ENCODE data around the gene TEN1. TPM values are rescaled to one million over a fixed set of nuclear protein-coding genes. Genes with fewer than 3 reads are reported as not detected.
A peak's percentile ranks its signal among the peaks of the same experiment; 100 is the strongest.

The TEN1 gene
- total RNA-seq, 1 experiment from 2014 or later = 58.3 TPM

DNA sequence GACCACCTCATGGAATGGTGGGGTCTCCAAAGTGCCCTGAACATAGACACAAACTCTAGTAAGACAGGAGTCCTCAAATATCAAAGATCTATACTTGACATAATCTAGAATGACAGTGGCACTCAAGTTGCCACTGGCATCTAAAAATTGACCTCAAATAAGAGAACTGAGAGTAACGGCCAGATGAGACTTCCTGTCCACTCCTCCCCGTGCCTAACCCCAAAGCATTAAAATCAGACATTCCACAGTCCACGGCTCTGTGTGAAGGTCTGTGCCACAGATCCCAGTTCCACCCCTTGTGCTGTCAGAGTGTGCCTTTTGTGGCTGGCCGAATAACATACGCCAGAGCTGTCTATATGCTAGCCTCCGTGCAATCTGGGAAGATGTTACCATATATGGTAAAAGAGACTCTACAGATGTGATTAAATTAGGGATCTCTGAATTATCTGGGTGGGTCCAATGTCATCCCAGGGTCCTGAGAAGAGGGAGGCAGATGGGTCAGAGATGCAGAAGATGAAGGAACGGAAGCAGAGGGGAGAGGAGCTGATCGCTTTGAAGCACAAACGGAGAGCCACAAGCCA is 69.1 kb downstream of the TEN1 start:
- H2AFZ ChIP-seq (ENCODE audit: low read length) = no peak overlapping the region
- no peak for TF ChIP-seq EZH2 (IDR thresholded peaks at IDR 0.05; ENCODE audit: low read length, unreplicated experiment)
- TF ChIP-seq, protein P1, sequence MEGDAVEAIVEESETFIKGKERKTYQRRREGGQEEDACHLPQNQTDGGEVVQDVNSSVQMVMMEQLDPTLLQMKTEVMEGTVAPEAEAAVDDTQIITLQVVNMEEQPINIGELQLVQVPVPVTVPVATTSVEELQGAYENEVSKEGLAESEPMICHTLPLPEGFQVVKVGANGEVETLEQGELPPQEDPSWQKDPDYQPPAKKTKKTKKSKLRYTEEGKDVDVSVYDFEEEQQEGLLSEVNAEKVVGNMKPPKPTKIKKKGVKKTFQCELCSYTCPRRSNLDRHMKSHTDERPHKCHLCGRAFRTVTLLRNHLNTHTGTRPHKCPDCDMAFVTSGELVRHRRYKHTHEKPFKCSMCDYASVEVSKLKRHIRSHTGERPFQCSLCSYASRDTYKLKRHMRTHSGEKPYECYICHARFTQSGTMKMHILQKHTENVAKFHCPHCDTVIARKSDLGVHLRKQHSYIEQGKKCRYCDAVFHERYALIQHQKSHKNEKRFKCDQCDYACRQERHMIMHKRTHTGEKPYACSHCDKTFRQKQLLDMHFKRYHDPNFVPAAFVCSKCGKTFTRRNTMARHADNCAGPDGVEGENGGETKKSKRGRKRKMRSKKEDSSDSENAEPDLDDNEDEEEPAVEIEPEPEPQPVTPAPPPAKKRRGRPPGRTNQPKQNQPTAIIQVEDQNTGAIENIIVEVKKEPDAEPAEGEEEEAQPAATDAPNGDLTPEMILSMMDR (conservative IDR thresholded peaks at IDR 0.05; ENCODE audit: low read depth, low read length) = no peak
- TF ChIP-seq EZH2phosphoT487 (IDR thresholded peaks at IDR 0.05; ENCODE audit: borderline replicate concordance, low read length) = no peak
- H4K20me1 ChIP-seq (ENCODE audit: low read length) = no peaks in the 10 kb centered on the region
- no peak overlapping the region for H3K4me2 ChIP-seq (ENCODE audit: low read length)
- DNase-seq (no peak), ATAC-seq (no peak)
- ChIA-PET CTCF (interaction anchor here (0.6 kb wide), 1 partner anchor 1187 kb away, joined by 5 read pairs; no protein-coding TSS in a partner anchor), POLR2A (ENCODE audit: unreplicated experiment) (no interaction called here)
- H3K79me2 ChIP-seq (ENCODE audit: low read length) = peaks cover 12% of the 10 kb centered on the region; the same call in 1 of the 2 replicates
- H3K9me3 ChIP-seq (ENCODE audit: low read length) = no peaks in the 10 kb centered on the region
- no peaks in the 10 kb centered on the region for H3F3A ChIP-seq (ENCODE audit: low read length, unreplicated experiment)
- intact Hi-C loops (cut with micrococcal nuclease) = no loop called here
- no peak overlapping the region for H3K9ac ChIP-seq (ENCODE audit: low read length)
- H3K4me1 ChIP-seq (ENCODE audit: insufficient read depth, low read length) = peaks cover 19% of the 10 kb centered on the region
- no TSS peak for BruUV-seq (replicated peaks)
- no peak overlapping the region for H3K4me3 ChIP-seq (ENCODE audit: low read length)
- no peaks in the 10 kb centered on the region for H3K27me3 ChIP-seq (ENCODE audit: low read length)
- H3K9me2 ChIP-seq (replicated peaks; ENCODE audit: low read length) = no peaks in the 10 kb centered on the region
- H3K27ac ChIP-seq (ENCODE audit: low read length) = no peak overlapping the region
- H3K36me3 ChIP-seq (ENCODE audit: low read depth, low read length) = peaks cover 77% of the 10 kb centered on the region

DNA sequence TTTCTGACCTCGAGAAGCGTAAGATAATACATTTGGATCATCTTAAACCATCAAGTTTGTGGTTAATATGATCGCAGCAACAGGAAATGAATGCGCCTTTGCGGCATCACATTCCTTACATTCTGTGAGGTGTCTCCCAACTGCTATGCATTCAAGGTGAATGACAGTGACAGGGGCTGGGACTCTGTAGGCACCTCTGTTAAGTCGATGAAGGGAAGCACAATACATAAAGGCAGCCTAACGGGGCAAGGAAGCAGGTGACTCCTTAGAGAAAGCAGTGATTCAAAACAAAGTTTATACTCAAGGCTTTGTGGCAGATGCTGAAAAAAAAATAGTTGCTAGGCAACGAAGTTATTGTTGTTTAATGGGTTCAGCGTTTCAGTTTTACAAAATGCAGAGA is 69.7 kb downstream of the TEN1 start:
- peaks cover 77% of the 10 kb centered on the region for H3K36me3 ChIP-seq (ENCODE audit: low read depth, low read length)

DNA sequence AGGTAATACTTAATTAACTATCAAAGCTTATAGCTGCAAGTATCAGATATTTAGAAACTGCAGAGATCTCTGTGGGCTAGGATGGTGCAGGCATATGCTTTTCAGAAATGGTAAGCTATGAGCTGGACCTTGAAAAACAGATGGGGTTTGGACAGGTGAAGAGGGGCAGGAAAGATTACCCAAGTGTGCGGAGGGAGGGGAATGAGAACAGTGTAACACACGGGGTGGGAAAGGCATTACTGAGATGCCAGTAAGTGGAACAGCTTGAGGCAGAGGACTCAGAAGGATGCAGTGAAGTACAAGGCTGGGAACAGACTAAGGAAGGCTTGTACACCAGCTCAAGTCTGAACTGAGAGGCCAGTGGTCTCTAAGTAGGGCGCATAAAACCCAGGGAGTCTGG is 70.2 kb downstream of the TEN1 start:
- no peak overlapping the region for H3K4me2 ChIP-seq (ENCODE audit: low read length)
- no peak overlapping the region for H3K9ac ChIP-seq (ENCODE audit: low read length)
- CTCF ChIA-PET = no interaction called here
- TF ChIP-seq EZH2phosphoT487 (IDR thresholded peaks at IDR 0.05; ENCODE audit: borderline replicate concordance, low read length) = no peak
- ATAC-seq (no peak), DNase-seq (no peak)
- H3K36me3 ChIP-seq (ENCODE audit: low read depth, low read length) = peaks cover 76% of the 10 kb centered on the region
- no peaks in the 10 kb centered on the region for H3K27me3 ChIP-seq (ENCODE audit: low read length)
- no peaks in the 10 kb centered on the region for H4K20me1 ChIP-seq (ENCODE audit: low read length)
- no TSS peak for BruUV-seq (replicated peaks)
- H3F3A ChIP-seq (ENCODE audit: low read length, unreplicated experiment) = peaks cover 4% of the 10 kb centered on the region
- POLR2A ChIA-PET (ENCODE audit: unreplicated experiment) = interaction anchor here (0.6 kb wide), 1 partner anchor 46 kb away, joined by 4 read pairs; no protein-coding TSS in a partner anchor
- H3K4me3 ChIP-seq (ENCODE audit: low read length) = no peak overlapping the region
- no peak overlapping the region for H3K27ac ChIP-seq (ENCODE audit: low read length)
- H3K9me2 ChIP-seq (replicated peaks; ENCODE audit: low read length) = no peaks in the 10 kb centered on the region
- intact Hi-C loops (cut with micrococcal nuclease) = no loop called here
- H2AFZ ChIP-seq (ENCODE audit: low read length) = no peak overlapping the region
- peaks cover 21% of the 10 kb centered on the region for H3K79me2 ChIP-seq (ENCODE audit: low read length)
- no peaks in the 10 kb centered on the region for H3K9me3 ChIP-seq (ENCODE audit: low read length)
- peaks cover 29% of the 10 kb centered on the region for H3K4me1 ChIP-seq (ENCODE audit: insufficient read depth, low read length)

More for the DNA sequence above, 69.7 kb downstream of the TEN1 start:
- no peaks in the 10 kb centered on the region for H3K9me3 ChIP-seq (ENCODE audit: low read length)
- H2AFZ ChIP-seq (ENCODE audit: low read length) = no peak overlapping the region
- no peak overlapping the region for H3K27ac ChIP-seq (ENCODE audit: low read length)
- ChIA-PET CTCF (no interaction called here), POLR2A (ENCODE audit: unreplicated experiment) (no interaction called here)
- no peaks in the 10 kb centered on the region for H3K27me3 ChIP-seq (ENCODE audit: low read length)
- TF ChIP-seq EZH2phosphoT487 (IDR thresholded peaks at IDR 0.05; ENCODE audit: borderline replicate concordance, low read length) (no peak), EZH2 (IDR thresholded peaks at IDR 0.05; ENCODE audit: low read length, unreplicated experiment) (no peak)
- TF ChIP-seq, protein P1 (conservative IDR thresholded peaks at IDR 0.05; ENCODE audit: low read depth, low read length) = no peak
- no peaks in the 10 kb centered on the region for H4K20me1 ChIP-seq (ENCODE audit: low read length)
- no peaks in the 10 kb centered on the region for H3K9me2 ChIP-seq (replicated peaks; ENCODE audit: low read length)
- no TSS peak for BruUV-seq (replicated peaks)
- peaks cover under 1% of the 10 kb centered on the region for H3F3A ChIP-seq (ENCODE audit: low read length, unreplicated experiment)
- no peak overlapping the region for H3K9ac ChIP-seq (ENCODE audit: low read length)
- H3K79me2 ChIP-seq (ENCODE audit: low read length) = peaks cover 18% of the 10 kb centered on the region
- no peak overlapping the region for H3K4me2 ChIP-seq (ENCODE audit: low read length)
- H3K4me3 ChIP-seq (ENCODE audit: low read length) = no peak overlapping the region
- DNase-seq (peak; percentile 41), ATAC-seq (peak; percentile 23)
- intact Hi-C loops (cut with micrococcal nuclease) = no loop called here
- peaks cover 25% of the 10 kb centered on the region for H3K4me1 ChIP-seq (ENCODE audit: insufficient read depth, low read length)
